ENCODE measurements around the gene SPON1. TPM values are rescaled to one million over a fixed set of nuclear protein-coding genes. Genes with fewer than 3 reads are reported as not detected.

SPON1 gene
- total and polyA plus RNA-seq, 10 of the 15 experiments (the other 5 are each of a cell fraction or from before 2014, with no cell fraction given): 0.13 to 1.1 (median 0.18) TPM; not detected in 5

- ChIA-PET POLR2A (no interaction called here), SMC1A (ENCODE audit: uncharacterized antibody, unreplicated experiment) (no interaction called here), RAD21 (ENCODE audit: unreplicated experiment) (no interaction called here), CTCF (no interaction called here)
- Histone ChIP-seq H3K4me3 (no peak overlapping the region), H3K4me1 (ENCODE audit: control insufficient read depth, insufficient read depth, low read length) (no peaks in the 10 kb centered on the region), H3K9me3 (replicated peaks; ENCODE audit: control insufficient read depth, insufficient read depth, low read length) (no peaks in the 10 kb centered on the region), H3K9ac (ENCODE audit: control insufficient read depth, insufficient read depth, low read length) (no peak overlapping the region), H3K36me3 (ENCODE audit: control insufficient read depth in 2 of 2, insufficient read depth in 2 of 2, low read length in 1 of 2) (no peaks in the 10 kb centered on the region), H3K4me2 (ENCODE audit: control insufficient read depth, insufficient read depth) (no peak overlapping the region), H3K27ac (ENCODE audit: control insufficient read depth, insufficient read depth) (no peak overlapping the region), H4K20me1 (ENCODE audit: control insufficient read depth, insufficient read depth) (no peaks in the 10 kb centered on the region), H3K79me2 (ENCODE audit: control insufficient read depth, insufficient read depth, low read length) (no peaks in the 10 kb centered on the region), H2AFZ (ENCODE audit: control insufficient read depth, low read depth, low read length) (no peak overlapping the region), H3K27me3 (replicated peaks in 1 of 2; ENCODE audit: control insufficient read depth in 2 of 2, insufficient read depth in 2 of 2, low read length in 1 of 2) (no peaks in the 10 kb centered on the region; a peak in 1 of 4 replicates)
- in situ Hi-C loops (cut with MboI): no loop called here
- DNase-seq (ENCODE audit: low read depth, low spot score): no peak
- BruUV-seq (replicated peaks): no TSS peak
- 26% methylated on average over 7 of the region's 7 CpGs for WGBS (ENCODE audit: insufficient coverage, insufficient replicate concordance, low lambda C conversion rate, missing lambda C conversion rate)
- intact Hi-C loops (cut with micrococcal nuclease; ENCODE audit: unreplicated experiment): no loop called here
- FAIRE-seq: no peak
- no peak for TF ChIP-seq SMAD5 (IDR thresholded peaks at IDR 0.05; ENCODE audit: low read depth)
- no peak for TF ChIP-seq TARDBP (IDR thresholded peaks at IDR 0.05; ENCODE audit: borderline replicate concordance)
- TF ChIP-seq STAT3 (IDR thresholded peaks at IDR 0.05; ENCODE audit: low read depth, low read length): no peak
- TF ChIP-seq CTCF (IDR thresholded peaks at IDR 0.05 in 2 of 3, conservative IDR thresholded peaks at IDR 0.05 in 1 of 3; ENCODE audit: control insufficient read depth in 2 of 3, extremely low read depth in 1 of 3, insufficient read depth in 1 of 3, low read depth in 3 of 3, low read length in 3 of 3): no peak
- no peak for TF ChIP-seq NFYA (IDR thresholded peaks at IDR 0.05; ENCODE audit: borderline replicate concordance, low read depth, low read length)
- TF ChIP-seq, protein P1, sequence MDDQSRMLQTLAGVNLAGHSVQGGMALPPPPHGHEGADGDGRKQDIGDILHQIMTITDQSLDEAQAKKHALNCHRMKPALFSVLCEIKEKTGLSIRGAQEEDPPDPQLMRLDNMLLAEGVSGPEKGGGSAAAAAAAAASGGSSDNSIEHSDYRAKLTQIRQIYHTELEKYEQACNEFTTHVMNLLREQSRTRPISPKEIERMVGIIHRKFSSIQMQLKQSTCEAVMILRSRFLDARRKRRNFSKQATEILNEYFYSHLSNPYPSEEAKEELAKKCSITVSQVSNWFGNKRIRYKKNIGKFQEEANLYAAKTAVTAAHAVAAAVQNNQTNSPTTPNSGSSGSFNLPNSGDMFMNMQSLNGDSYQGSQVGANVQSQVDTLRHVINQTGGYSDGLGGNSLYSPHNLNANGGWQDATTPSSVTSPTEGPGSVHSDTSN (IDR thresholded peaks at IDR 0.05; ENCODE audit: insufficient replicate concordance, low read depth, low read length): no peak
- TF ChIP-seq RAD51 (IDR thresholded peaks at IDR 0.05): no peak
- TF ChIP-seq GABPA (IDR thresholded peaks at IDR 0.05; ENCODE audit: low read depth): no peak
- TF ChIP-seq MXI1 (IDR thresholded peaks at IDR 0.05; ENCODE audit: low read depth, low read length): no peak
- no peak for TF ChIP-seq PML (IDR thresholded peaks at IDR 0.05; ENCODE audit: low read length)
- no peak for ATAC-seq
These were observed 30.7 kb downstream of the SPON1 start for GRCh38 chr11:13993096-13993765.
